Lung (tissue), 12 donors: Measurements from ENCODE around the gene PIK3R6. TPM values are rescaled to one million over a fixed set of nuclear protein-coding genes. Genes with fewer than 3 reads are reported as not detected.

Experiments
- ATAC-seq: fragments of 200-7000 bp; cut with Tn5 transposase; one replicate; pipeline ENCODE4 v1.9.1; 2020; ENCODE audit warnings: moderate number of reproducible peaks; ENCODE audit not compliant: insufficient read depth, low FRiP score
- DNase-seq, 3 donors: peaks; one replicate each; pipeline ENCODE4 v3.0.0-alpha.2; 2013 to 2017
- H3K27ac ChIP-seq, 2 donors: one replicate each; pipeline ENCODE4 v1.5.1; 2013; ENCODE audit warnings: mild to moderate bottlenecking in 2 of 2, moderate library complexity in 2 of 2, control low read depth in 1 of 2, inconsistent platforms in 1 of 2, low read depth in 1 of 2, low read length in 1 of 2
- H3K27me3 ChIP-seq, 3 donors: one replicate each; pipeline ENCODE4 v1.5.1; 2013; ENCODE audit warnings: low read length in 2 of 3; ENCODE audit not compliant: control insufficient read depth in 3 of 3, insufficient read depth in 3 of 3
- H3K36me3 ChIP-seq, 4 donors: one replicate each; pipeline ENCODE4 v1.5.1; 2013; ENCODE audit warnings: low read length in 4 of 4, mild to moderate bottlenecking in 1 of 4, moderate library complexity in 1 of 4; ENCODE audit not compliant: control insufficient read depth in 4 of 4, insufficient read depth in 4 of 4
- H3K4me1 ChIP-seq, 5 donors: one replicate each; pipeline ENCODE4 v1.5.1; 2013; ENCODE audit warnings: low read length in 5 of 5, mild to moderate bottlenecking in 2 of 5, moderate library complexity in 1 of 5; ENCODE audit not compliant: control insufficient read depth in 5 of 5, insufficient read depth in 5 of 5
- H3K4me3 ChIP-seq: one replicate; pipeline ENCODE4 v1.5.1; 2013; ENCODE audit warnings: mild to moderate bottlenecking, control low read depth, moderate library complexity
- H3K9ac ChIP-seq, 2 donors: one replicate each; pipeline ENCODE4 v1.5.1; 2013; ENCODE audit warnings: low read length in 2 of 2, control low read depth in 1 of 2; ENCODE audit not compliant: insufficient read depth in 1 of 2
- H3K9me3 ChIP-seq, 4 donors: one replicate each; pipeline ENCODE4 v1.5.1; 2013; ENCODE audit warnings: low read length in 3 of 4, mild to moderate bottlenecking in 1 of 4, moderate library complexity in 1 of 4; ENCODE audit not compliant: control insufficient read depth in 4 of 4, insufficient read depth in 3 of 4
- WGBS, 2 donors: extraction: QIAGEN DNeasy Blood & Tissue Kit; methylation state at CpG; one replicate each; pipeline ENCODE4 v1.1.7; 2013; 5-methylcytosine and 5-hydroxymethylcytosine counted together
- polyA plus RNA-seq, 2 donors: library from polyadenylated mRNA; stranded (reverse); fragments of 200-250 nt; gene quantifications; one replicate each; pipeline ENCODE4 v1.2.1, GENCODE V29; 2013
- total RNA-seq, 2 donors: library from RNA; depleted of rRNA in 1 of 2; stranded (reverse); fragments of >200 nt in 1 of 2; gene quantifications; one replicate each; pipeline ENCODE4 v1.2.1, GENCODE V29; 2014 to 2021
- TF ChIP-seq, protein P1 (sequence below): IDR thresholded peaks from 2 replicates; pipeline ENCODE4 v1.5.1; 2012; ENCODE audit warnings: mild to moderate bottlenecking; ENCODE audit errors: control extremely low read depth, extremely low read depth
- donor health status: control.
- donor health status: control.
- donor health status: Bipolar disorder and iron deficiency.
- donor health status: healthy.
- donor health status: DM: yes; HTN: yes; CAD: no.

Gene PIK3R6
- total and polyA plus RNA-seq, 4 donors: 0.93 to 3.0 (median 1.5) TPM

DNA sequence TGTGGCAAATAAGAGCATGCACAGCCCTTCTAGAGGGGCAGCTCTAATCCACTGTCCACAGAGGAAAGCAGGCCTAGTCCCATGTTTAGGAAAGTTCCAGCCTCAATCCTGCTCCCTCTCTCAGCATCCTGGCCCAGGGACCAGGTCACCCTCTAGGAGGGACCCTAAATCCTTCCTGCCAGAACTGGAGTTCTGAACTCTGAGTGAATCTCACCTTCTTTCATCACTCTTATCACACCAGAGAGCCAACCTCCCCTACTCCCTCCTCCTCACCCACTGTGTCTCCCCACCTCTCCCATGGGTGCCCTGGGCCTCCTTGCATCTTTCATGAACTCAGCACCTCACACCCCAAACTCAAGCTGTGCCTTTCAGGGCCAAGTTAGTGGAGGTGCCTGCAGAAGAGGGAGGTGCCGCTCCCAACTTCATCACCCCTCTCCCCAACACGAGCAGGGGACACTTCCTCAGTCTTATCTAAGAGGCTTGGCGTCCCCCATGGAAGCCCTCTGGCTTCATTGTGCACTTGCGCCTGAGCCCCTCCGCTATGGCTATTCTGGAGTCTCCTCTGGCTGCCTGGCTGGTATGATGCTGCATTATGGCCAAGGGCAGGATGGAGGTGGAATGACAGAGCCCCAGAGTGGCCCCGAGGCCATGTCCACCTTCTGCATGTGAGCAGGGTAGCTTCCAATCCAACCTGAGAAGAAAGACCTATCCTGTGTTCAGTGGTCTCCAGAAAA, 31.7 kb downstream of the PIK3R6 start:
- WGBS, 2 donors: 91 to 94% methylated on average over 6 of the region's 6 CpGs
- Histone ChIP-seq H3K4me1 (no peaks in the 10 kb centered on the region), H3K9ac (no peak overlapping the region), H3K4me3 (no peak overlapping the region), H3K27ac (no peak overlapping the region), H3K9me3 (no peaks in the 10 kb centered on the region), H3K27me3 (peaks cover 3 to 11% (median 4%) of the 10 kb centered on the region in 3 donors), H3K36me3 (no peaks in the 10 kb centered on the region)
- no peak for ATAC-seq
- no peak for DNase-seq
- TF ChIP-seq, protein P1, sequence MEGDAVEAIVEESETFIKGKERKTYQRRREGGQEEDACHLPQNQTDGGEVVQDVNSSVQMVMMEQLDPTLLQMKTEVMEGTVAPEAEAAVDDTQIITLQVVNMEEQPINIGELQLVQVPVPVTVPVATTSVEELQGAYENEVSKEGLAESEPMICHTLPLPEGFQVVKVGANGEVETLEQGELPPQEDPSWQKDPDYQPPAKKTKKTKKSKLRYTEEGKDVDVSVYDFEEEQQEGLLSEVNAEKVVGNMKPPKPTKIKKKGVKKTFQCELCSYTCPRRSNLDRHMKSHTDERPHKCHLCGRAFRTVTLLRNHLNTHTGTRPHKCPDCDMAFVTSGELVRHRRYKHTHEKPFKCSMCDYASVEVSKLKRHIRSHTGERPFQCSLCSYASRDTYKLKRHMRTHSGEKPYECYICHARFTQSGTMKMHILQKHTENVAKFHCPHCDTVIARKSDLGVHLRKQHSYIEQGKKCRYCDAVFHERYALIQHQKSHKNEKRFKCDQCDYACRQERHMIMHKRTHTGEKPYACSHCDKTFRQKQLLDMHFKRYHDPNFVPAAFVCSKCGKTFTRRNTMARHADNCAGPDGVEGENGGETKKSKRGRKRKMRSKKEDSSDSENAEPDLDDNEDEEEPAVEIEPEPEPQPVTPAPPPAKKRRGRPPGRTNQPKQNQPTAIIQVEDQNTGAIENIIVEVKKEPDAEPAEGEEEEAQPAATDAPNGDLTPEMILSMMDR: no peak

GRCh38 chr17:8835106-8835505, 32.4 kb downstream of the PIK3R6 start:
- no peak overlapping the region for H3K4me3 ChIP-seq
- H3K9ac ChIP-seq: no peak overlapping the region
- H3K4me1 ChIP-seq: no peaks in the 10 kb centered on the region
- peaks cover 3 to 17% (median 4%) of the 10 kb centered on the region in 3 donors for H3K27me3 ChIP-seq
- no peaks in the 10 kb centered on the region for H3K9me3 ChIP-seq
- TF ChIP-seq, protein P1: no peak
- ATAC-seq (no peak), DNase-seq (no peak)
- WGBS, 2 donors: 93% methylated on average over 14 of the region's 14 CpGs
- no peak overlapping the region for H3K27ac ChIP-seq
- H3K36me3 ChIP-seq: no peaks in the 10 kb centered on the region

DNA sequence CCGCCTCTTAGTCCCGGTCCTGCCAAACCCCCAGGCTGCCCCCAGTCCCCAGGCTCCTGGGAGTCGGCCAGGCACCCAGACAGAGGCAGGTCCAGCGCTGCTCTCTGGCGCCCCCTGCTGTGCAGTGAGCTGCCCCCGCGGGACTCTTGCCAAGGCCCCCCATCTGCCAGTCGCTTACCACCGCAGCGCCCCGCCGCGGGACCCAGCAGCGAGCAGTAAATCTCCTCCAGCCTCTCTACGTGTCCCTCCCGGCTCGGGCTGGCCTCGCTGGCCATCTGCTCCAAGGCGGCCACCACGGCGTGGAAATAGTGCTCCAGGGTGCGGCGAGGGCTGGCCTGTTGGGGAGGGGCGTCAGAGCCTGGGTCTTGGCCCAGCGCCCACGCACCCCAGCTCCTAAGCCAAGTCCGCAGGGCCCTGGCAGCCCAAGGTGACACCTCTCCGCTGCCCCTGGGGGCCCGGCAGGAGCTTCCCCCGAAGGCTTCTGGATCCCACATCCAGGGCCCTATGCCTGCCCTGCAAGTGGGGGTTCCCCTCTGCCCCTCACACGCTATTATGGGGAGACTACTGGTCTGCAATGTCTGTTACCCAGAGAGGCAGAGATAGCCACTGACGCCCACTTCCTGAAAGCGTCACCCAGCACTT, 34.6 kb downstream of the PIK3R6 start:
- Histone ChIP-seq H3K36me3 (no peaks in the 10 kb centered on the region), H3K9me3 (peaks cover 0 to 3% (median 0%) of the 10 kb centered on the region in 4 donors), H3K9ac (no peak overlapping the region), H3K4me3 (no peak overlapping the region), H3K4me1 (no peaks in the 10 kb centered on the region), H3K27me3 (peaks cover 3 to 26% (median 4%) of the 10 kb centered on the region in 3 donors), H3K27ac (no peak overlapping the region)
- DNase-seq (no peak), ATAC-seq (no peak)
- 61 to 72% methylated on average over 24 to 33 of the region's 33 CpGs for WGBS, 2 donors
- TF ChIP-seq, protein P1: no peak
